Liver (tissue), 9 donors: ENCODE data around the gene CLIP2. TPM values are rescaled to one million over a fixed set of nuclear protein-coding genes. Genes with fewer than 3 reads are reported as not detected.

Experiments used
- DNase-seq: peaks from one replicate; pipeline ENCODE4 v3.0.0-alpha.2; 2017; ENCODE audit warnings: low spot score
- H3K27ac ChIP-seq, 2 donors: one replicate each; pipeline ENCODE4 v1.7.0; 2013; ENCODE audit warnings: inconsistent platforms in 2 of 2, low read length in 2 of 2, control low read depth in 1 of 2, low read depth in 1 of 2, mild to moderate bottlenecking in 1 of 2
- H3K27me3 ChIP-seq, 4 donors: one replicate each; pipeline versions ENCODE4 v1.6.1 to v1.7.0; 2013; ENCODE audit warnings: low read length in 3 of 4, inconsistent platforms in 1 of 4, mild to moderate bottlenecking in 1 of 4, moderate library complexity in 1 of 4; ENCODE audit not compliant: control insufficient read depth in 4 of 4, insufficient read depth in 4 of 4
- H3K36me3 ChIP-seq, 4 donors: one replicate each; pipeline versions ENCODE4 v1.6.1 to v1.7.0; 2013; ENCODE audit warnings: low read length in 3 of 4, mild to moderate bottlenecking in 3 of 4, low read depth in 1 of 4, moderate library complexity in 1 of 4; ENCODE audit not compliant: control insufficient read depth in 4 of 4, insufficient read depth in 3 of 4
- H3K4me1 ChIP-seq, 4 donors: one replicate each; pipeline versions ENCODE4 v1.6.1 to v1.7.0; 2013; ENCODE audit warnings: low read length in 3 of 4, mild to moderate bottlenecking in 3 of 4, moderate library complexity in 1 of 4; ENCODE audit not compliant: control insufficient read depth in 4 of 4, insufficient read depth in 4 of 4
- H3K4me3 ChIP-seq, 3 donors: one replicate each; pipeline versions ENCODE4 v1.6.1 to v1.7.0; 2013; ENCODE audit warnings: low read length in 3 of 3, control low read depth in 1 of 3, low read depth in 1 of 3, mild to moderate bottlenecking in 1 of 3
- H3K9ac ChIP-seq, 2 donors: one replicate each; pipeline ENCODE4 v1.7.0; 2013; ENCODE audit warnings: low read length in 2 of 2, mild to moderate bottlenecking in 2 of 2, moderate library complexity in 2 of 2, control low read depth in 1 of 2, low read depth in 1 of 2
- H3K9me3 ChIP-seq, 4 donors: one replicate each; pipeline versions ENCODE4 v1.6.1 to v1.7.0; 2013; ENCODE audit warnings: low read length in 3 of 4; ENCODE audit not compliant: control insufficient read depth in 4 of 4
- EGR1 ChIP-seq, 2 donors: IDR thresholded peaks; 2 replicates each; pipeline ENCODE4 v1.6.1; 2016 to 2018; ENCODE audit warnings: antibody characterized with exemption in 2 of 2, low read depth in 2 of 2
- FOXA2 ChIP-seq: IDR thresholded peaks from 2 replicates; pipeline ENCODE4 v1.6.1; 2016; ENCODE audit warnings: antibody characterized with exemption
- GABPA ChIP-seq, 2 donors: IDR thresholded peaks in 1 of 2; conservative IDR thresholded peaks in 1 of 2; 2 replicates each; pipeline ENCODE4 v1.6.1; 2016; ENCODE audit warnings: antibody characterized with exemption in 2 of 2, mild to moderate bottlenecking in 1 of 2, moderate library complexity in 1 of 2
- HNF4A ChIP-seq, 2 donors: conservative IDR thresholded peaks; 2 replicates each; pipeline ENCODE4 v1.6.1; 2016; ENCODE audit warnings: antibody characterized with exemption in 2 of 2, mild to moderate bottlenecking in 2 of 2
- HNF4G ChIP-seq: IDR thresholded peaks from 2 replicates; pipeline ENCODE4 v1.6.1; 2016; ENCODE audit warnings: antibody characterized with exemption
- JUND ChIP-seq, 2 donors: IDR thresholded peaks; 2 replicates each; pipeline ENCODE4 v1.6.1; 2016; ENCODE audit warnings: antibody characterized with exemption in 2 of 2
- NR2F2 ChIP-seq: IDR thresholded peaks from 2 replicates; pipeline ENCODE4 v1.6.1; 2016; ENCODE audit warnings: antibody characterized with exemption
- RAD21 ChIP-seq, 2 donors: IDR thresholded peaks; 2 replicates each; pipeline ENCODE4 v1.6.1; 2016; ENCODE audit warnings: antibody characterized with exemption in 2 of 2, mild to moderate bottlenecking in 2 of 2
- RXRA ChIP-seq, 2 donors: IDR thresholded peaks; 2 replicates each; pipeline ENCODE4 v1.6.1; 2017 to 2018; ENCODE audit warnings: antibody characterized with exemption in 2 of 2, mild to moderate bottlenecking in 1 of 2
- SP1 ChIP-seq: IDR thresholded peaks from 2 replicates; pipeline ENCODE4 v1.6.1; 2018; ENCODE audit warnings: antibody characterized with exemption, mild to moderate bottlenecking
- TAF1 ChIP-seq: conservative IDR thresholded peaks from 2 replicates; pipeline ENCODE4 v1.6.1; 2016; ENCODE audit warnings: antibody characterized with exemption, mild to moderate bottlenecking
- YY1 ChIP-seq: IDR thresholded peaks from 2 replicates; pipeline ENCODE4 v1.6.1; 2016; ENCODE audit warnings: antibody characterized with exemption, mild to moderate bottlenecking
- WGBS: extraction: QIAGEN DNeasy Blood & Tissue Kit; methylation state at CpG from one replicate; pipeline ENCODE4 v1.1.7; 2013; 5-methylcytosine and 5-hydroxymethylcytosine counted together
- polyA plus RNA-seq, 2 donors: library from polyadenylated mRNA; stranded (reverse) in 1 of 2; unstranded in 1 of 2; fragments of 200-250 nt in 1 of 2; fragments of >200 nt in 1 of 2; fragmentation: Nextera tagmentation in 1 of 2; extraction: Ambion mirVana in 1 of 2; gene quantifications; one replicate each; pipeline versions ENCODE4 v1.2.1 to v1.2.3, GENCODE V29; 2013 to 2015
- total RNA-seq, 2 donors: library from RNA; depleted of rRNA; stranded (reverse); fragments of >200 nt; gene quantifications; one replicate each; pipeline ENCODE4 v1.2.3, GENCODE V29; 2014
- TF ChIP-seq, protein P1 (sequence below): fragments of 150-350 bp; IDR thresholded peaks from 2 replicates; pipeline ENCODE4 v1.5.1; 2017; ENCODE audit warnings: improper control_type of control experiment, low read depth, low read length; ENCODE audit not compliant: missing input control
- TF ChIP-seq, protein P2 (sequence below): IDR thresholded peaks from 2 replicates; pipeline ENCODE4 v1.6.1; 2016; ENCODE audit warnings: antibody characterized with exemption
- TF ChIP-seq, protein P3 (sequence below): IDR thresholded peaks from 2 replicates; pipeline ENCODE4 v1.6.1; 2016; ENCODE audit warnings: antibody characterized with exemption
- TF ChIP-seq, protein P4 (sequence below): IDR thresholded peaks from 2 replicates; pipeline ENCODE4 v1.6.1; 2016; ENCODE audit warnings: antibody characterized with exemption, mild to moderate bottlenecking
- TF ChIP-seq, protein P5 (sequence below): IDR thresholded peaks from 2 replicates; pipeline ENCODE4 v1.6.1; 2016; ENCODE audit warnings: antibody characterized with exemption
- donor health status: healthy.
- donor health status: healthy.
- donor health status: healthy.
- donor health status: healthy.
- donor health status: healthy.

The CLIP2 gene
- total and polyA plus RNA-seq, 4 donors = 1.4 to 6.3 (median 2.5) TPM

DNA sequence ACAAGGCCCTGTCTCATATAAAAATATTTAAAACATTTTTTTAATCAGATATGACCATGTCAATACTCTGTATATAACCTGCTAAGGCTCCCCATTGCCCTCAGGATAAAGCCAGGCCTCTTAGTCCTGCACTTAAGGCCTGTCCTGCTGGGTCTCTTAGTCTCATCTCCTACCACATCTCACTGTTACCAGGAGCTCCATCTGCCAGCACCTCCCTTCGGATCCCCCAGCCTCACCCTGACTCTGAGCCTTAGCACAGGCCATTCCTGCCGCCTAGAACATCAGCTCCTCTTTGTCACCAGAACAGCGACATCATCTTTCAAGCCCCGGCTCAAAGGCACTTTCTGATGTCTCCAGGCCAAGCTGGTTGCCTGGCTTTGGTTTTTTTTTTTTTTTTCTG is 138.8 kb downstream of the CLIP2 start:
- Histone ChIP-seq H3K27ac (no peak overlapping the region), H3K4me1 (no peaks in the 10 kb centered on the region), H3K9ac (no peak overlapping the region), H3K27me3 (no peaks in the 10 kb centered on the region), H3K4me3 (no peak overlapping the region), H3K36me3 (no peaks in the 10 kb centered on the region), H3K9me3 (no peaks in the 10 kb centered on the region)
- WGBS = 94% methylated on average over 4 of the region's 4 CpGs
- TF ChIP-seq GABPA (IDR thresholded peaks at IDR 0.05 in 1 of 2, conservative IDR thresholded peaks at IDR 0.05 in 1 of 2) (no peak), SP1 (no peak), RAD21 (IDR thresholded peaks at IDR 0.05) (no peak), JUND (IDR thresholded peaks at IDR 0.05) (no peak), EGR1 (IDR thresholded peaks at IDR 0.05; ENCODE audit: low read depth in 2 of 2) (no peak), HNF4A (conservative IDR thresholded peaks at IDR 0.05) (no peak), RXRA (IDR thresholded peaks at IDR 0.05) (no peak), FOXA2 (no peak), YY1 (no peak), NR2F2 (no peak), HNF4G (no peak), TAF1 (no peak)
- TF ChIP-seq, protein P1, sequence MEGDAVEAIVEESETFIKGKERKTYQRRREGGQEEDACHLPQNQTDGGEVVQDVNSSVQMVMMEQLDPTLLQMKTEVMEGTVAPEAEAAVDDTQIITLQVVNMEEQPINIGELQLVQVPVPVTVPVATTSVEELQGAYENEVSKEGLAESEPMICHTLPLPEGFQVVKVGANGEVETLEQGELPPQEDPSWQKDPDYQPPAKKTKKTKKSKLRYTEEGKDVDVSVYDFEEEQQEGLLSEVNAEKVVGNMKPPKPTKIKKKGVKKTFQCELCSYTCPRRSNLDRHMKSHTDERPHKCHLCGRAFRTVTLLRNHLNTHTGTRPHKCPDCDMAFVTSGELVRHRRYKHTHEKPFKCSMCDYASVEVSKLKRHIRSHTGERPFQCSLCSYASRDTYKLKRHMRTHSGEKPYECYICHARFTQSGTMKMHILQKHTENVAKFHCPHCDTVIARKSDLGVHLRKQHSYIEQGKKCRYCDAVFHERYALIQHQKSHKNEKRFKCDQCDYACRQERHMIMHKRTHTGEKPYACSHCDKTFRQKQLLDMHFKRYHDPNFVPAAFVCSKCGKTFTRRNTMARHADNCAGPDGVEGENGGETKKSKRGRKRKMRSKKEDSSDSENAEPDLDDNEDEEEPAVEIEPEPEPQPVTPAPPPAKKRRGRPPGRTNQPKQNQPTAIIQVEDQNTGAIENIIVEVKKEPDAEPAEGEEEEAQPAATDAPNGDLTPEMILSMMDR = no peak
- TF ChIP-seq, protein P2, sequence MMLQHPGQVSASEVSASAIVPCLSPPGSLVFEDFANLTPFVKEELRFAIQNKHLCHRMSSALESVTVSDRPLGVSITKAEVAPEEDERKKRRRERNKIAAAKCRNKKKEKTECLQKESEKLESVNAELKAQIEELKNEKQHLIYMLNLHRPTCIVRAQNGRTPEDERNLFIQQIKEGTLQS = no peak
- TF ChIP-seq, protein P3, sequence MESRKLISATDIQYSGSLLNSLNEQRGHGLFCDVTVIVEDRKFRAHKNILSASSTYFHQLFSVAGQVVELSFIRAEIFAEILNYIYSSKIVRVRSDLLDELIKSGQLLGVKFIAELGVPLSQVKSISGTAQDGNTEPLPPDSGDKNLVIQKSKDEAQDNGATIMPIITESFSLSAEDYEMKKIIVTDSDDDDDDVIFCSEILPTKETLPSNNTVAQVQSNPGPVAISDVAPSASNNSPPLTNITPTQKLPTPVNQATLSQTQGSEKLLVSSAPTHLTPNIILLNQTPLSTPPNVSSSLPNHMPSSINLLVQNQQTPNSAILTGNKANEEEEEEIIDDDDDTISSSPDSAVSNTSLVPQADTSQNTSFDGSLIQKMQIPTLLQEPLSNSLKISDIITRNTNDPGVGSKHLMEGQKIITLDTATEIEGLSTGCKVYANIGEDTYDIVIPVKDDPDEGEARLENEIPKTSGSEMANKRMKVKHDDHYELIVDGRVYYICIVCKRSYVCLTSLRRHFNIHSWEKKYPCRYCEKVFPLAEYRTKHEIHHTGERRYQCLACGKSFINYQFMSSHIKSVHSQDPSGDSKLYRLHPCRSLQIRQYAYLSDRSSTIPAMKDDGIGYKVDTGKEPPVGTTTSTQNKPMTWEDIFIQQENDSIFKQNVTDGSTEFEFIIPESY = no peak
- TF ChIP-seq, protein P4, sequence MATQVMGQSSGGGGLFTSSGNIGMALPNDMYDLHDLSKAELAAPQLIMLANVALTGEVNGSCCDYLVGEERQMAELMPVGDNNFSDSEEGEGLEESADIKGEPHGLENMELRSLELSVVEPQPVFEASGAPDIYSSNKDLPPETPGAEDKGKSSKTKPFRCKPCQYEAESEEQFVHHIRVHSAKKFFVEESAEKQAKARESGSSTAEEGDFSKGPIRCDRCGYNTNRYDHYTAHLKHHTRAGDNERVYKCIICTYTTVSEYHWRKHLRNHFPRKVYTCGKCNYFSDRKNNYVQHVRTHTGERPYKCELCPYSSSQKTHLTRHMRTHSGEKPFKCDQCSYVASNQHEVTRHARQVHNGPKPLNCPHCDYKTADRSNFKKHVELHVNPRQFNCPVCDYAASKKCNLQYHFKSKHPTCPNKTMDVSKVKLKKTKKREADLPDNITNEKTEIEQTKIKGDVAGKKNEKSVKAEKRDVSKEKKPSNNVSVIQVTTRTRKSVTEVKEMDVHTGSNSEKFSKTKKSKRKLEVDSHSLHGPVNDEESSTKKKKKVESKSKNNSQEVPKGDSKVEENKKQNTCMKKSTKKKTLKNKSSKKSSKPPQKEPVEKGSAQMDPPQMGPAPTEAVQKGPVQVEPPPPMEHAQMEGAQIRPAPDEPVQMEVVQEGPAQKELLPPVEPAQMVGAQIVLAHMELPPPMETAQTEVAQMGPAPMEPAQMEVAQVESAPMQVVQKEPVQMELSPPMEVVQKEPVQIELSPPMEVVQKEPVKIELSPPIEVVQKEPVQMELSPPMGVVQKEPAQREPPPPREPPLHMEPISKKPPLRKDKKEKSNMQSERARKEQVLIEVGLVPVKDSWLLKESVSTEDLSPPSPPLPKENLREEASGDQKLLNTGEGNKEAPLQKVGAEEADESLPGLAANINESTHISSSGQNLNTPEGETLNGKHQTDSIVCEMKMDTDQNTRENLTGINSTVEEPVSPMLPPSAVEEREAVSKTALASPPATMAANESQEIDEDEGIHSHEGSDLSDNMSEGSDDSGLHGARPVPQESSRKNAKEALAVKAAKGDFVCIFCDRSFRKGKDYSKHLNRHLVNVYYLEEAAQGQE = no peak
- TF ChIP-seq, protein P5, sequence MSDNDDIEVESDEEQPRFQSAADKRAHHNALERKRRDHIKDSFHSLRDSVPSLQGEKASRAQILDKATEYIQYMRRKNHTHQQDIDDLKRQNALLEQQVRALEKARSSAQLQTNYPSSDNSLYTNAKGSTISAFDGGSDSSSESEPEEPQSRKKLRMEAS = no peak
- DNase-seq = no peak
